ENCODE results near the gene FNDC5.

The FNDC5 gene

DNA sequence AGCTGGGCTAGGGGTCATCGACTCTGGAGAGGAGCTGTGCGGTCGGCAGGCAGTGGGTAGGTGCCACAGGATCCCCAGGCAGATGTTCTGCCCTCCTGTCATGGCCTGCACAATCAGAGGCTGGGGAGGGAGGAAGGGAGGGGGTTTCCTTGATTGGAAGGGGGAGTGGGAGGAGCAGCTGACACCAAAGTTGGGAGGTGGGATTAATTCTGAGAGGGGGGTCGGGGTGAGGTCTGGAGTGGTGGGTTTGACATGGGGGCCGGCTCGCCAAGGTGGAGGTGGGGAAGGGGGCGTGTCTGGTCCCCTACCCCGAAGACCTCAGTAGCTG is 14.9 kb upstream of the FNDC5 start:
- in situ Hi-C loops (cut with MboI; ENCODE audit: low sequenced_read_pairs), result no loop called here

DNA sequence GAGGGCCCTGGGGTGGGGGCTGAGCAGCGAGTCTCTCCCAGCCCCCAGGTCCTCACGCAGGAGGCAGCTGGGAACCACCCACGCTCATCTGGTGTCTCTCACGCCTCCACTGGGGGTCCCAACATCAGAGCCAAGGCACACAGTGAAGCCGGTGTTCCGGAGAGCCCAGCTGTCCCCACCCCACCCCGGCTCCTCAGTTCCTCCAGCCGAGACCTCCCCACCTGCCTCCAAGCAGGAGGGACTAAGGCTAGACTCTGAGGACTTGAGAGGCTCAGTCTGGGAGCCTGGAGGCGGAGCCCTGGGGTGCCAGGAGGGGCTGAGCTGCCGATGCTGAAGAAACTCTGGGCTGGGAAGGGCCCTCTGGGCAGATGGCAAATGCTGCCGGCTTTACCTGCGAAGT is 14.0 kb upstream of the FNDC5 start:
- in situ Hi-C loops (cut with MboI; ENCODE audit: low sequenced_read_pairs), result no loop called here

- in situ Hi-C loops (cut with MboI; ENCODE audit: low sequenced_read_pairs), result no loop called here
These were observed 13.3 kb upstream of the FNDC5 start for GRCh38 chr1:32884032-32884372.

DNA sequence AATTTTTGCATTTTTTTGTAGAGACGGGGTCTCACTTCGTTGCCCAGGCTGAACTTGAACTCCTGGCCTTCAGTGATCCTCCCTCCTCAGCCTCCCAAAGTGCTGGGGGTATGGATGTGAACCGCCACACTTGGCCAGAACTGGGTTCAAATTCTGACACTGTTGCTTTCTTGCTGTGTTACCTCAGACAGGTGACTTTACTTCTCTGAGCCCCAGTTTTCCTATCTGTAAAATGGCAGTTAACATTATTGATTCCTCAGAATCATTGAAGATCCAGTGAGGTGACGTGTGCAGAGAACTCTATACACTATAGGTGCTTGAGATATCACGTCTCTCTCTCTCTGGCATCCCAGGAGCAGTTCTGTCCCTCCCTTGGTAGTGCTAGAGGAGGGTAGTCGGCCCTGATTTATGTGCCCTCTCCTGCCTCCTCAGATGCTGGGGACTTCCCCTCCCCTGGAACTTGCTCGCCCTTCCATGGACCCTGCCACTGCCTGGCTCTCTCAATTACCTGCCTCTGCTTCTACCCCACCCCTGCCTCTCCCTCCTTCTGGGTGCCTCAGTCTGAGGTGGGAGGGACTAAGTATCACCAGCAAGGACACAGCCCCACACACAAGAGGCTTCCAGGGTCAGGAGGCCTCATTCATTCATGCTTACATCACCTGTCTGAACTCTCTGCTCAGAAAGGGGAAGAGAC is 12.8 kb upstream of the FNDC5 start:
- in situ Hi-C loops (cut with MboI; ENCODE audit: low sequenced_read_pairs), result no loop called here

- in situ Hi-C loops (cut with MboI; ENCODE audit: low sequenced_read_pairs), result no loop called here
These were observed 11.4 kb upstream of the FNDC5 start for GRCh38 chr1:32881871-32882850.

DNA sequence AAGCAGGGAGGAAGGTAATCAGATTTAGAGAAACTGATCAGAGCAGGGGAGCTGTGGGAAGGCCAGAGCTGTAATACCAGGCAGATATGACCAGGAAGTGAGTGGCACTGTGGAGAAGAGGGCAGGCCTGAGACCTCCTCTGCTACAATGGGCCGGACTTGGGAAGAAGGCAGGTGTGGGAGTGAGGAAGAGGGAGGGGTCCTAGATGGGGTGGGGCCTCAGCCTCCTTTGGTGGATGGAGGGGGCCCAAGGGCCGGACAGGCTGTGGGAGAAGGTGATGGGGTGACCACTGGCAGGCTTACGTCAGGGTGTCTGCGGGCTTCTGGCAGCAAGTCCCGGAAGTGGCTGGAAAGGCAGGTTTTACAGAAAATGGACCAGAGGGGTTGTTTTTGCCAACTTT is 10.6 kb upstream of the FNDC5 start:
- in situ Hi-C loops (cut with MboI; ENCODE audit: low sequenced_read_pairs), result no loop called here

DNA sequence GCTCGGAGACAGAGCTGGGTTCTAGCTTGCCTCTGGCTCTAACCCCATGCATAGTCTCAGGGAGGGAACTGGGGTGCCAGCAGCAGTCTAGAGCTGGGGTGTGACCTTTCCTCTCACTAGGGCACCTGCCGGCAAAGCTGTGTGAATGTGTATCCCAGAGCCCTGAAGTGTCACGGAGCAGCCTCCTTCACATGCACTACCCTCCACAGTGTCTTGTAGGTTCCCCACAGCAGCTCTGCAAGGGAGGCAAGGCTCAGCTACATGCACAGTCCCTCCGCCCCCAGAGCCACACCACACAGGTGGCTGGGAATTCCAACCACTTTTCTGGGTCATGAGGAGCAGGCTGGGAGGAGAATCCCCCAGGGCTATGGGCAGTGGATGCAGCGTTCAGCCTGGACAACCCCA is 7.9 kb upstream of the FNDC5 start:
- in situ Hi-C loops (cut with MboI; ENCODE audit: low sequenced_read_pairs), result no loop called here

DNA sequence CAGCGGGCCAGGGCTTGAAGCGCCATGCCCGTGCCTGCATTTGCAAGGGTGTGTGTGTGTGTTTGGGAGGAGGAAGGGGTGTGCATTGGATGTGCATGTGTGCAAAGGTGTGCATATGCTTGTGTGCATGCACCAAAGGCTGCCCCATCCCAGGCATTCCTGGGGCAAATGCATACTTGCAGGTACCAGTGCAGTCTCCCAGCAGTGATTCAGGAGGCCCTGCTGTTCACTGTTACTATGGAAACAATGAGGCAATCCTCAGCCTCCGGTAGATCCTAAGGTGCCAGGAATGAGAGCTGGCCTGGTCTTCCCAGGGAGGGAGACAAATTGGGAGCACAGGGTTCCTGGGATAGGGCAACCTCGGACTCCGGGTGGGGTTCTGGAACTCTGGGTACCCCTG is 7.5 kb upstream of the FNDC5 start:
- in situ Hi-C loops (cut with MboI; ENCODE audit: low sequenced_read_pairs), result no loop called here

DNA sequence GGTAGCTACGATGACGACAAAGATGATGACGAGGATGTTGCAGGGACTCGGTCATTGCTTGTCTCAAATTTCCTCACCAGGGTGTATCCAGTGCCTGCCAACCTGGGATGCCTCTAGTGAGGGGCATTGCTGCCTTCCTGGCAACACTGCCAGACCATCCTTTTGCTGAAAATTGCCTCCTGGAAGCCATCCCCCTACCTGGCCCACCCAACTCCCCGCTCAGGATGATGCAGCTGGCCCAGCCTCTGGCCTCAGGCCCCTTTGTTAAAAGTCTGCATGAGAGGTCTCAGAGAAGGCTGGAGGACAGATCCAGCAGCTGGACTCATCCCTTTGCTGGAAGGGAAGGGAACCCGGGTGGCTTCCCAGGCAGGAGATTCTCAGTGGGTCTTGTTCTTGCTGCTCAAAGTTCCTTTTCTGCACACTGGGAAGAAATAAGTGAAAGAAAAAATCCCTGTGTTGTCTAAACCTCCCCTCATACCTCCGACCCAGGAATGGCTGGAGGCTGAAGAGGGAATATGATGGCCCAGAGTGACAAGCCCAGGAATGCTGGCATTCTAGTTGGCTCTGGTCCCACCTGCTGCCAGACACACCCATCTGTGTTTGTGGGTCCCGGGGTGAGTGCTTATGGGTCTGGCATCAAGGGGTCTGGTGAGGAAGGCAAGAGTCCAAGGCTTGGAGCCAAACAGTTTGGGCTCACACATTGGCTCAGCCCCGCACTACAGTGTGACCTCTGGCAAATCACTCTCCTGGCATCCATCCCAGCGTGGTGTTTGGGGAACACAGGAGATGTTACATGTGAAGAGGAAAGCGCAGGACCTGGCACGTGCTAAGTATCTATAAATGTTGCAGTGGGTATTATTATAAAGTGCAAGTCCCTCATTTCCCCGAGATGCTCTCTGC is 6.7 kb upstream of the FNDC5 start:
- in situ Hi-C loops (cut with MboI; ENCODE audit: low sequenced_read_pairs), result no loop called here

DNA sequence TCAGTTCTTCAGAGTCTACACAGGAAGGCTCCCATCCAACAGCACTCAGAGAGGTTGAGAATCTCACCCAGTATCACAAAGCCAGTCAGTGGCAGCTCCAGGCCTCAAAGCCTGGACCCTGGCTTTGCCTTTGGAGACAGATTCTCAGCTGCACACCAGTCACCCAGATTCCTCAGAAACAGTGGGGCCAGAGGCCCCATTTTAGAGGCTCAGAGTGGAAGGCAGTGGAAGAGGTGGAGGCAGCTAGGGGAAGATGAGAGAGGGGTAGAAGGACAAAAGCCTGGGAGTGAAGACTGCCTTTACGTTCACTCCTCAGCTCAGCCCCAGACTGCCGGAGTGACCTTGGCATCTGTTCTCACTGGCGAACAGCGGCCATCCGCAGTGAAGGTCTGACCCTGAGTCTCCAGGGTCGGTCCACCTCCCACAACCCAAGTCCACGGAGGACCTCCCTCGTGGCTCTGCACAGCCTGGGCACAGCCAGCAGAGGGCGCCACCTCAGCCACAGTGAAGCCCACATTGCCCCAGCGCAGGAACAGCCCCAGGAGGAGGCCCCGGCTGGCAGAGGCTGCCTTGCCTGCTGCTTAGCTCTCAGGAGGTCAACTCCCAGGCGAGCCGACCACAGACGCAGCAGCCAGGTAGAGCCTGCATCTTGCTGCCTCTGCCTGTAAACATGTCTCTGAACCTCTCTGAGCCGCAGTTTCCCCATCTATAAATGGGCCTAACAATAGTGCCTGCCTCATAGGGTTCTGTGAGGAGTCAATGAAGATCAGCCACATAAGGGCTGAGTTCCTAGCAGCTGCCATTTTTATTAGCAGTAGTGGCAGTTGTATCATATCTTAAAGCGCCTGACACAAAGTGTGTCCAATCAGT is 5.9 kb upstream of the FNDC5 start:
- in situ Hi-C loops (cut with MboI; ENCODE audit: low sequenced_read_pairs), result no loop called here

- in situ Hi-C loops (cut with MboI; ENCODE audit: low sequenced_read_pairs), result no loop called here
These were observed 4.4 kb upstream of the FNDC5 start for GRCh38 chr1:32874860-32875752.

- in situ Hi-C loops (cut with MboI; ENCODE audit: low sequenced_read_pairs), result no loop called here
These were observed 2.8 kb upstream of the FNDC5 start for GRCh38 chr1:32873484-32873883.

GRCh38 chr1:32872192-32872460 is 1.4 kb upstream of the FNDC5 start:
- in situ Hi-C loops (cut with MboI; ENCODE audit: low sequenced_read_pairs), result no loop called here

GRCh38 chr1:32871364-32872191 is 866 bp upstream of the FNDC5 start:
- in situ Hi-C loops (cut with MboI; ENCODE audit: low sequenced_read_pairs), result no loop called here

DNA sequence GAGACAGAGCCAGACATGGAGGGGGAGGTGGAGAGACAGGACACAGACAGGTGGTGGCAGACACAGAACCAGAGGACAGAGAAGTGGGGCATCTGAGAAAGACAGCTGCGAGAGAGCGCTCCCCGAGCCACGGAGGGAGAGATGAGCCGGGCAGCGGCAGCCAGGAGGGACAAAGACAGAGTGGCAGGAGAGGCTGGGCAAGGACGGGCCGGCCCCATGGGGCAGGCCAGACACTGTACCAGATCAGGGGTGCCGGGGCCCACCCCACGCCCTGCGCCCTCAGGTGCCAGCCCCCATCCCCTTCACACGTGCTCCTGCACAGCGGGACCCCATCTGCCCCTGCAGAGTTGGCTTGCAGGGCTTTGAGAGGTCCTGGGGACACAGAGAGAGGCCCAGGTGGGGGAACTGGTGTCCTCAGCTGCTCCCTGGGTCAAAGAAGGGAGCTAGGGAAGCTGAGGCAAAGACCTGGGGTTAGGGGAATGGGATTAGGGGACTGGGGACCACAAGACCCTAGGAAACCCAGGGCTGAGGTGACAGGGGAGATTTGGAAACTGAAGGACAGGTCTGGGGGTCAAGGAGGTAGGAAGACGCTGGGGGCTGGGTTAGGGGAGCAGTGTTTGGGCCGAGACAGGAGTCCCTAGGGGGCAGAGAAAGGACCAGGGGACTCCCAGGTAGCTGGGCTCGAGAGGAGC is 643 bp downstream of the FNDC5 start:
- in situ Hi-C loops (cut with MboI; ENCODE audit: low sequenced_read_pairs), result no loop called here

- in situ Hi-C loops (cut with MboI; ENCODE audit: low sequenced_read_pairs), result no loop called here
These were observed 1.8 kb downstream of the FNDC5 start for GRCh38 chr1:32868806-32869455.

GRCh38 chr1:32868085-32868484 is 2.6 kb downstream of the FNDC5 start:
- in situ Hi-C loops (cut with MboI; ENCODE audit: low sequenced_read_pairs), result no loop called here

DNA sequence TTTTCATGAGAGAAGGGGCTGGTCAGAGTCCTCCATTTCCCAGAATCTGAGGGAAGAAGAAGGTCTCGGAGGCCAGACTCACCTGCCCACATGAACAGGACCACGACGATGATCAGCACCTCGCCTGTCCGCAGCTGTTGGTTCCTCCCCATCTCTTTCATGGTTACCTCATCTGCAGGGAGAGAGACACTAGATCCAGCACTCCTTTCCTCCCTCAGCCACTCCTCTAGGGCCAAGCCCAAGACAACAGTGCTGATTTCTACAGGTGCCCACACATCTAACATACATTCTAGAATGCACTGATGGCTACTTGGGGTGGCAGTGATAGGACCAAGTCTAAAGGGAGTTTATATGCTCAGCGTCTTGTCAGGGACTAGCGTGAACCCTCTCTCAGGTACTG is 3.0 kb downstream of the FNDC5 start:
- in situ Hi-C loops (cut with MboI; ENCODE audit: low sequenced_read_pairs), result no loop called here
